ENCODE measurements around the gene CT45A8. TPM values are rescaled to one million over a fixed set of nuclear protein-coding genes. Genes with fewer than 3 reads are reported as not detected.
A peak's percentile ranks its signal among the peaks of the same experiment; 100 is the strongest.
"Not testable (repeated sequence)": the region's sequence is repeated elsewhere in the genome, so short reads cannot be mapped to it uniquely, and the experiment has no call there.

The CT45A8 gene, protein sequence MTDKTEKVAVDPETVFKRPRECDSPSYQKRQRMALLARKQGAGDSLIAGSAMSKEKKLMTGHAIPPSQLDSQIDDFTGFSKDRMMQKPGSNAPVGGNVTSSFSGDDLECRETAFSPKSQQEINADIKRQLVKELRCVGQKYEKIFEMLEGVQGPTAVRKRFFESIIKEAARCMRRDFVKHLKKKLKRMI
- total RNA-seq: not detected
- long read RNA-seq, donor 1: 0 reads
- long read RNA-seq, donor 2: 0 reads

DNA sequence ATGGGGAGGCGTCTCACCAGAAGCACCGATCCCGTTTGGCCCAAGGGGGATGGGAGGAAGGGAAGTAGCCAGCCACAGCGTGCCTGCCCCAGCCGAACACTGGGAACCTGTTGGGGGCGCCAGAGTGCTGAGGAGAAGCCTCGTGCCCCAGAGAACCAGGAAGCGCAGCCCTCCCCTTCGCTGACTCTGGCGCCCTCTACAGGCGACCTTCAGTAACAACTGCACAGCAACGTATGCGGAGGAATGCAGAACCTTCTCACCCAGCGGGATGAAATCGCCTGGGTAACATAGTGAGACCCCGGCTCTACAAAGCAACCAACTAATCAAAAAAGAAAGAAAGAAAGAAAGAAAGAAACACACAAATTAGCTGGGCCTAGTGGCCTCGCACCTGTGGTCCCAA is at the start of gene CT45A8:
CT45A8 (minus strand) TSS at position 101 of the 400 bp plus-strand sequence. CDS start 3,755 bp downstream, outside the sequence.
- DNase-seq (ENCODE audit: low spot score); intact Hi-C loops (cut with DNase I): not testable (repeated sequence)

DNA sequence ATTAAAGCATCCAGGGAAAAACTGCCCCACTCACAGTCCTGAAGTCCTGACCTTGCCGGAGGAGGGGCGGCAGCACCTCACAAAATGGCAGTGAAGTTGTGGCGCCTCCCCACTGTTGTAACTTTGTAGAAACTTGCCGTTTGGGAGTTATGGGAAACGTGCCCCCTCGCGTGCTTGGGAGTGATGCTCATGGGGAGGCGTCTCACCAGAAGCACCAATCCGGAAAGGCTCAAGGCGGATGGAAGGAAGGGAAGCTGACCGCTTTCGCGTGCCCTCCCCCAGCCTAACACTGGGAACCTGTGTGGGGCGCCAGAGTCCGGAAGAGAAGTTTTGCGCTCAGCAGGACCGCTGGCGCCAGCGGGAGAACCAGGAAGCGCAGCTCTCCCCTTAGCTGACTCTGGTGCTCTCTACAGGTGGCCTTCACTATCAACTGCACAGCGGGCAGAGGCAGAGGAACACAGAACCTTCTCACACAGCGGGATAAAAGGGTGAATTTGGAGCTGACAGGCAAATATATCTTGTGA is 39.0 kb upstream of the CT45A8 start, which contains the start of the genes CT45A10 and SAGE1:
CT45A10 (minus strand) TSS at position 151 of the 524 bp plus-strand sequence. CDS start 8,100 bp downstream, outside the sequence.
SAGE1 (plus strand) TSS at position 423 of the 524 bp plus-strand sequence. CDS start 2,527 bp downstream, outside the sequence.
- DNase-seq (ENCODE audit: low spot score): peak; percentile 56
- intact Hi-C loops (cut with DNase I): no loop called here

DNA sequence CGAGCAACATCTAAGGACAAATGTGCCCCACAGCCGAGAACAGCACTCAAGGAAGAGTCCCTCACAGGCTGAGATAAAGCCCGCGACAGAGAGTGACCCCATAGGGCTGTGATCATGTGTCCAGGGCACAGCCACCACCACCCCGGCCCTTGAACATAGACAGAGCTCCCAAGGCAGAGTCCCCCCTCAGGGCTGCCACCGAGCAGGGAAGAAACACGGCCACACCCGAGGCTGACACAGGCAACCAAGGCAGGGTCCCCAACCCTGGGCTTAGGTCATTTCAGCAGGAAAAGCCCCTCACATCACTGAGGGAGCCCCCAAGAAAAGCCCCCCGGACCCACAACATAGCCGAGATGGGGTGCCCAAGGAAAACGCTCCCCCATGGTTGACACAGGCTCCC is 38.4 kb upstream of the CT45A8 start:
- peak; percentile 78 for DNase-seq (ENCODE audit: low spot score)
- intact Hi-C loops (cut with DNase I): no loop called here

DNA sequence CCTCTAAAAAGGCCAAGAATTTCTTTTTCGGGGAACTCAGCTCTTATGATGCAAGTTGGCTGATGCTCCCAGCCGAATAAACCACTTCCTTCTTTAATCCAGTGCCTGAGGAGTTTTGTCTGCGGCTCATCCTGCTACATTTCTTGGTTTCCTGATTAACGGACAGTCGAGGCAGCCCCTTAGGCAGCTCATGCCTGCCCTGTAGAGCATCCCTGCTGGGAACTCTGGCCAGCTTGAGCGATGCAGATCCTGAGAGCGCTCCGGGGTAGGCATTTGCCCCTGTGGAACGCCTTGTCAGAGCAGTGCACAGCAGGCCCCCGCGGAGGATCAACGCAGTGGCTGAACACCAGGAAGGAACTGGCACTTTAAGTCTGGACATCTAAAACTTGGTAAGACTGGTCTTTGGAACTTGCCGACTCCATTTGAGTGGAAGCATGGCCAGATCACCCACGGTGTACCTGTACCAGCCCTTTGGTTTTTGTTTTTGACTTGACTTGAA is 35.8 kb upstream of the CT45A8 start:
- peak; percentile 63 for DNase-seq (ENCODE audit: low spot score)
- intact Hi-C loops (cut with DNase I): no loop called here

DNA sequence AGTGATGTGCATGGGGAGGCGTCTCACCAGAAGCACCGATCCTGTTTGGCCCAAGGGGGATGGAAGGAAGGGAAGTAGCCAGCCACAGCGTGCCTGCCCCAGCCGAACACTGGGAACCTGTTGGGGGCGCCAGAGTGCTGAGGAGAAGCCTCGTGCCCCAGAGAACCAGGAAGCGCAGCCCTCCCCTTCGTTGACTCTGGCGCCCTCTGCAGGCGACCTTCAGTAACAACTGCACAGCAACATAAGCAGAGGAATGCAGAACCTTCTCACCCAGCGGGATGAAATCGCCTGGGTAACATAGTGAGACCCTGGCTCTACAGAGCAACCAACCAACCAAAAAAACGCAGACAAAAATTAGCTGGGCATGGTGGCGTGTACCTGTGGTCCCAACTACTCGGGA is 34.6 kb upstream of the CT45A8 start:
- peak; percentile 49 for DNase-seq (ENCODE audit: low spot score)
- intact Hi-C loops (cut with DNase I): not testable (repeated sequence)

DNA sequence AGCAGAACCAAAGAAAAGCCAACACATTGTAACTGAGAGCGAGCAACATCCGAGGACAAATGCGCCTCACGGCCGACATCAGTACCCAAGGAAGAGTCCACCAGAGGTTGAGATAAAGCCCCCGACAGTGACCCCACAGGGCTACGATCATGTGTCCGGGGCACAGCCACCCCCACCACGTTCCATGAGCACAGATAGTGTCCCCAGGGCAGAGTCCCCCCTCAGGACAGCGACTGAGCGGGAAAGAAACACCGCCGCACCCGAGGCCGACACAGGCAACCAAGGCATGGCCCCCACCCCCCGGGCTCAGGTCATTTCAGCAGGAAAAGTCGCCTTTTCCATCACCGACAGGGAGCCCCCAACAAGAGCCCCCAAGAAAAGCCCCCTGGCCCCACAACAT is 33.9 kb upstream of the CT45A8 start:
- peak; percentile 74 for DNase-seq (ENCODE audit: low spot score)

DNA sequence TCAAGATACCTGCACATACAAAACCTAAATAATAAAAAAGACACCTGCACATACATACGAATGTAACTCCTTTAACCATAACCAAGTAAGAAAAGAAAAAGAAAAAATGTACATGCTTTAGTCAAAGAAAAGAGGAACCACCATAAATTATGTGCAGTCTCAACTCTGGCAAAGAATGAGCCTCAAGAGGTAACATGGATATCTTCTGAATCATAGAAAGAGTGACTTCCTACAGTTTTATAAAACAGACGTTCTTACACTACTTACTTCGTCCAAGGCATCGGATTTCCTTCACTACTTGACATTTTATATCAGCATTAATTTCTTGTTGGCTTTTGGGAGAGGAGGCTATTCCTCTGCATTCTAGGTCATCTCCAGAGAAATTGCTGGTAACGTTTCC is 28.4 kb upstream of the CT45A8 start:
- DNase-seq (ENCODE audit: low spot score); intact Hi-C loops (cut with DNase I): not testable (repeated sequence)

More for the DNA sequence above, 33.9 kb upstream of the CT45A8 start:
- intact Hi-C loops (cut with DNase I): not testable (repeated sequence)

DNA sequence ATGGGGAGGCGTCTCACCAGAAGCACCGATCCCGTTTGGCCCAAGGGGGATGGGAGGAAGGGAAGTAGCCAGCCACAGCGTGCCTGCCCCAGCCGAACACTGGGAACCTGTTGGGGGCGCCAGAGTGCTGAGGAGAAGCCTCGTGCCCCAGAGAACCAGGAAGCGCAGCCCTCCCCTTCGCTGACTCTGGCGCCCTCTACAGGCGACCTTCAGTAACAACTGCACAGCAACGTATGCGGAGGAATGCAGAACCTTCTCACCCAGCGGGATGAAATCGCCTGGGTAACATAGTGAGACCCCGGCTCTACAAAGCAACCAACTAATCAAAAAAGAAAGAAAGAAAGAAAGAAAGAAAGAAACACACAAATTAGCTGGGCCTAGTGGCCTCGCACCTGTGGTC is 17.4 kb upstream of the CT45A8 start, which contains the start of gene CT45A9:
CT45A9 (minus strand) TSS at position 101 of the 400 bp plus-strand sequence. CDS start 3,751 bp downstream, outside the sequence.
- DNase-seq (ENCODE audit: low spot score); intact Hi-C loops (cut with DNase I): not testable (repeated sequence)

DNA sequence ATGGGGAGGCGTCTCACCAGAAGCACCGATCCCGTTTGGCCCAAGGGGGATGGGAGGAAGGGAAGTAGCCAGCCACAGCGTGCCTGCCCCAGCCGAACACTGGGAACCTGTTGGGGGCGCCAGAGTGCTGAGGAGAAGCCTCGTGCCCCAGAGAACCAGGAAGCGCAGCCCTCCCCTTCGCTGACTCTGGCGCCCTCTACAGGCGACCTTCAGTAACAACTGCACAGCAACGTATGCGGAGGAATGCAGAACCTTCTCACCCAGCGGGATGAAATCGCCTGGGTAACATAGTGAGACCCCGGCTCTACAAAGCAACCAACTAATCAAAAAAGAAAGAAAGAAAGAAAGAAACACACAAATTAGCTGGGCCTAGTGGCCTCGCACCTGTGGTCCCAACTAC is 17.2 kb downstream of the CT45A8 start, which contains the start of gene CT45A7:
CT45A7 (minus strand) TSS at position 101 of the 400 bp plus-strand sequence. CDS start 3,747 bp downstream, outside the sequence.
- DNase-seq (ENCODE audit: low spot score); intact Hi-C loops (cut with DNase I): not testable (repeated sequence)

DNA sequence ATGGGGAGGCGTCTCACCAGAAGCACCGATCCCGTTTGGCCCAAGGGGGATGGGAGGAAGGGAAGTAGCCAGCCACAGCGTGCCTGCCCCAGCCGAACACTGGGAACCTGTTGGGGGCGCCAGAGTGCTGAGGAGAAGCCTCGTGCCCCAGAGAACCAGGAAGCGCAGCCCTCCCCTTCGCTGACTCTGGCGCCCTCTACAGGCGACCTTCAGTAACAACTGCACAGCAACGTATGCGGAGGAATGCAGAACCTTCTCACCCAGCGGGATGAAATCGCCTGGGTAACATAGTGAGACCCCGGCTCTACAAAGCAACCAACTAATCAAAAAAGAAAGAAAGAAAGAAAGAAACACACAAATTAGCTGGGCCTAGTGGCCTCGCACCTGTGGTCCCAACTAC is 34.4 kb downstream of the CT45A8 start, which contains the start of gene CT45A2:
CT45A2 (minus strand) TSS at position 101 of the 400 bp plus-strand sequence. CDS start 3,747 bp downstream, outside the sequence.
- DNase-seq (ENCODE audit: low spot score); intact Hi-C loops (cut with DNase I): not testable (repeated sequence)

DNA sequence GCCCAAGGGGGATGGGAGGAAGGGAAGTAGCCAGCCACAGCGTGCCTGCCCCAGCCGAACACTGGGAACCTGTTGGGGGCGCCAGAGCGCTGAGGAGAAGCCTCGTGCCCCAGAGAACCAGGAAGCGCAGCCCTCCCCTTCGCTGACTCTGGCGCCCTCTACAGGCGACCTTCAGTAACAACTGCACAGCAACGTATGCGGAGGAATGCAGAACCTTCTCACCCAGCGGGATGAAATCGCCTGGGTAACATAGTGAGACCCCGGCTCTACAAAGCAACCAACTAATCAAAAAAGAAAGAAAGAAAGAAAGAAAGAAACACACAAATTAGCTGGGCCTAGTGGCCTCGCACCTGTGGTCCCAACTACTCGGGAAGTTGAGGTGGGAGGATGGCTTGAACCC is 51.7 kb downstream of the CT45A8 start, which contains the start of gene CT45A6:
CT45A6 (minus strand) TSS at position 101 of the 400 bp plus-strand sequence. CDS start 3,794 bp downstream, outside the sequence.
- intact Hi-C loops (cut with DNase I); DNase-seq (ENCODE audit: low spot score): not testable (repeated sequence)

Other genes with a start within 250 kb of the CT45A8 start
- gene CT45A1, start 140.9 kb downstream of the CT45A8 start, total RNA-seq: not detected
- gene CT45A3, start 86.3 kb downstream of the CT45A8 start, total RNA-seq: not detected
- gene CT45A5, start 69.0 kb downstream of the CT45A8 start, total RNA-seq: not detected
- gene CT45A6, start 51.8 kb downstream of the CT45A8 start, total RNA-seq: not detected
- gene CT45A2, start 34.5 kb downstream of the CT45A8 start, total RNA-seq: not detected
- gene CT45A7, start 17.3 kb downstream of the CT45A8 start, total RNA-seq: not detected
- gene CT45A9, start 17.3 kb upstream of the CT45A8 start, total RNA-seq: not detected
- not detected for gene CT45A10, start 38.9 kb upstream of the CT45A8 start, total RNA-seq
- not detected for gene SAGE1, start 39.2 kb upstream of the CT45A8 start, total RNA-seq
- 10 to 100 TPM; 31.9 to 38.5 TPM for gene MMGT1, start 119.5 kb upstream of the CT45A8 start, total RNA-seq
- gene SLC9A6, start 130.9 kb upstream of the CT45A8 start, total RNA-seq: 10 to 100 TPM; 12.1 to 13.3 TPM

Measured in posterior vena cava (tissue), 2 donors.